PC-3 (cell line): ENCODE data around the gene DYNC1LI2.
"Not testable (repeated sequence)": the region's sequence is repeated elsewhere in the genome, so short reads cannot be mapped to it uniquely, and the experiment has no call there.

Experiments used
- CTCF ChIP-seq: fragments of 300-600 bp; sonication (generic); conservative IDR thresholded peaks from 2 replicates; pipeline ENCODE4 v1.5.1; 2017; ENCODE audit warnings: antibody characterized with exemption, low read depth, mild to moderate bottlenecking, low read length
- EZH2 ChIP-seq: fragments of 300-600 bp; sonication (generic); IDR thresholded peaks from one replicate; pipeline ENCODE4 v1.6.1; 2017; ENCODE audit warnings: antibody characterized with exemption, mild to moderate bottlenecking, low read length; ENCODE audit not compliant: unreplicated experiment

GRCh38 chr16:66685501-66686115, 65.8 kb downstream of the DYNC1LI2 start:
- TF ChIP-seq CTCF, EZH2: not testable (repeated sequence)
